HepG2 (cell line): ENCODE results near the gene TBCB. TPM values are rescaled to one million over a fixed set of nuclear protein-coding genes. Genes with fewer than 3 reads are reported as not detected.

ENCODE experiments used
- ADNP ChIP-seq: sonication (generic); formaldehyde crosslinking; IDR thresholded peaks from 2 replicates; pipeline ENCODE4 v1.4.0; 2020; ENCODE audit warnings: missing genetic modification reagents
- ELF4 ChIP-seq: sonication (generic); formaldehyde crosslinking; IDR thresholded peaks from 2 replicates; pipeline ENCODE4 v1.5.0; 2020; ENCODE audit warnings: missing genetic modification reagents, mild to moderate bottlenecking, moderate library complexity, borderline replicate concordance
- FOSL1 ChIP-seq: sonication (generic); formaldehyde crosslinking; IDR thresholded peaks from 2 replicates; pipeline ENCODE4 v1.9.0; 2021; ENCODE audit warnings: missing genetic modification reagents, borderline replicate concordance
- GABPA ChIP-seq, 2 experiments: IDR thresholded peaks; 2 replicates each; pipeline ENCODE4 v1.6.1; 2011 to 2016; ENCODE audit warnings: low read depth in 2 of 2, low read length in 1 of 2, missing biosample characterization in 1 of 2, missing genetic modification characterization in 1 of 2
- KDM5B ChIP-seq: sonication (generic); formaldehyde crosslinking; IDR thresholded peaks from 2 replicates; pipeline ENCODE4 v1.4.0; 2020; ENCODE audit warnings: missing genetic modification reagents, mild to moderate bottlenecking, borderline replicate concordance
- LCORL ChIP-seq, 2 experiments: fragments of 450-650 bp in 1 of 2; sonication (generic) in 1 of 2; formaldehyde crosslinking in 1 of 2; IDR thresholded peaks; 2 replicates each; pipeline versions ENCODE4 v1.5.0 to v1.6.1; 2017 to 2020; ENCODE audit warnings: antibody characterized with exemption in 1 of 2, missing genetic modification reagents in 1 of 2
- MIXL1 ChIP-seq: IDR thresholded peaks from 2 replicates; pipeline ENCODE4 v1.6.1; 2016
- TBX2 ChIP-seq: sonication (generic); formaldehyde crosslinking; IDR thresholded peaks from 2 replicates; pipeline ENCODE4 v1.5.0; 2020; ENCODE audit warnings: missing genetic modification reagents, mild to moderate bottlenecking, borderline replicate concordance
- U2AF1 ChIP-seq: fragments of 200-400 bp; formaldehyde crosslinking; optimal IDR thresholded peaks from 2 replicates; pipeline ENCODE3; 2017; ENCODE audit warnings: mild to moderate bottlenecking, low read depth, low read length
- WIZ ChIP-seq: sonication (generic); formaldehyde crosslinking; IDR thresholded peaks from 2 replicates; pipeline ENCODE4 v1.5.1; 2020; ENCODE audit warnings: mild to moderate bottlenecking, missing genetic modification reagents
- ZFX ChIP-seq: sonication (generic); formaldehyde crosslinking; IDR thresholded peaks from 2 replicates; pipeline ENCODE4 v1.4.0; 2020; ENCODE audit warnings: mild to moderate bottlenecking, low read depth, missing genetic modification reagents, moderate library complexity
- ZNF713 ChIP-seq: sonication (generic); formaldehyde crosslinking; IDR thresholded peaks from 2 replicates; pipeline ENCODE4 v1.4.0; 2020; ENCODE audit warnings: mild to moderate bottlenecking, missing genetic modification reagents
- polyA plus RNA-seq, 8 experiments: library from polyadenylated mRNA; depleted of rRNA in 3 of 8; stranded (reverse) in 7 of 8; unstranded in 1 of 8; fragments of >200 nt; fragmentation: Illumina TruSeq in 4 of 8; extraction: Trizol in 4 of 8; gene quantifications; 2 replicates each; pipeline versions ENCODE4 v1.2.1 to v1.2.3, GENCODE V29; 2011 to 2016; ENCODE audit warnings: low read depth in 4 of 8, missing spikeins in 1 of 8, mixed read lengths in 1 of 8; ENCODE audit not compliant: insufficient read depth in 1 of 8
- total RNA-seq, 5 experiments: library from RNA; depleted of rRNA; stranded (reverse); fragments of >200 nt; fragmentation: Illumina TruSeq; extraction: Trizol; gene quantifications; 2 replicates each; pipeline ENCODE4 v1.2.3, GENCODE V29; 2016; ENCODE audit warnings: low read depth in 1 of 5
- TF ChIP-seq, protein P1 (sequence below): IDR thresholded peaks from 2 replicates; pipeline ENCODE4 v1.6.1; 2016
- TF ChIP-seq, protein P2 (sequence below): sonication (generic); formaldehyde crosslinking; IDR thresholded peaks from 2 replicates; pipeline ENCODE4 v1.4.0; 2020; ENCODE audit warnings: missing genetic modification reagents
- TF ChIP-seq, protein P3 (sequence below): sonication (generic); formaldehyde crosslinking; IDR thresholded peaks from 2 replicates; pipeline ENCODE4 v1.8.0; 2022; ENCODE audit warnings: missing genetic modification reagents, mild to moderate bottlenecking, borderline replicate concordance
- TF ChIP-seq, protein P4 (sequence below): sonication (generic); formaldehyde crosslinking; IDR thresholded peaks from 2 replicates; pipeline ENCODE4 v1.5.0; 2020; ENCODE audit warnings: missing genetic modification reagents
- TF ChIP-seq, protein P5 (sequence below): sonication (generic); formaldehyde crosslinking; IDR thresholded peaks from 2 replicates; pipeline ENCODE4 v1.5.0; 2020; ENCODE audit warnings: mild to moderate bottlenecking, missing genetic modification reagents, borderline replicate concordance
- TF ChIP-seq, protein P6 (sequence below): sonication (generic); formaldehyde crosslinking; IDR thresholded peaks from 2 replicates; pipeline ENCODE4 v1.8.1; 2023; ENCODE audit warnings: mild to moderate bottlenecking, inconsistent platforms, moderate library complexity, missing genetic modification reagents, borderline replicate concordance

TBCB gene
- total and polyA plus RNA-seq, 2 of the 13 experiments (the other 11 are each of a cell fraction or from before 2014, with no cell fraction given), result 271 to 276 TPM

DNA sequence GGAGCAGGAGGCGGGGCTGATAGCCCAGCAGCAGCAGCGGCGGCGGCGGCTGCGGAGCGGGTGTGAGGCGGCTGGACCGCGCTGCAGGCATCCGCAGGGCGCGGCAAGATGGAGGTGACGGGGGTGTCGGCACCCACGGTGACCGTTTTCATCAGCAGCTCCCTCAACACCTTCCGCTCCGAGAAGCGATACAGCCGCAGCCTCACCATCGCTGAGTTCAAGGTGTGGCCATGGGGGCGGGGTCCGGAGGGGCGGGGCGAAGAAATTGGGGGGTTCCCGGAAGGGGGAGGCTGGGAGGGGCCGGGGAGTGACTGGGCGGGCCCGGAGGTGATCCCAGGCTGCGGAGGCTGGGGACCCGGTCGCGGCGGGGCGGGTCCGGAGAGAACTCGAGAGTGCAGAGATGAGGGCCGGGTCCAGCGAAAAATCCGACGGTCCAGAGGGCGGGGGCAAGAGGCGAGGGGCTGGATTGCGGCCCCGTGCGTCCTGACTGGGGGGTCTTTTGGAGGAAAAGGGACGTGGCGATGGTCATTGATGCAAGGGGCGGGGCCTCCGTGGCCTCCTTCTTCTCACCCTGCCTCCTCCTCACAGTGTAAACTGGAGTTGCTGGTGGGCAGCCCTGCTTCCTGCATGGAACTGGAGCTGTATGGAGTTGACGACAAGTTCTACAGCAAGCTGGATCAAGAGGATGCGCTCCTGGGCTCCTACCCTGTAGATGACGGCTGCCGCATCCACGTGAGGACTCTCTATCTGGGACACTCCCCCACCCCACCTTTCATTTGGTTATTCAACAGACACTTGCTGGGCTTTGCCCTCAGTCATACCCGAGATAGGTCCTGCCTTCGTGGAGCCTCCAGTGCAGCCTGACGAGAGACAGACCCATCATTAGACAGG is at the start of gene TBCB (continued):
- TF ChIP-seq ZFX (CRISPR knock-in tag), result no peak
- TF ChIP-seq LCORL (IDR thresholded peaks at IDR 0.05), result no peak
- no peak for TF ChIP-seq LCORL (CRISPR knock-in tag; IDR thresholded peaks at IDR 0.05)
- TF ChIP-seq MIXL1 (CRISPR knock-in tag), result no peak
- no peak for TF ChIP-seq U2AF1
- no peak for TF ChIP-seq FOSL1 (CRISPR knock-in tag)
- TF ChIP-seq, protein P1, sequence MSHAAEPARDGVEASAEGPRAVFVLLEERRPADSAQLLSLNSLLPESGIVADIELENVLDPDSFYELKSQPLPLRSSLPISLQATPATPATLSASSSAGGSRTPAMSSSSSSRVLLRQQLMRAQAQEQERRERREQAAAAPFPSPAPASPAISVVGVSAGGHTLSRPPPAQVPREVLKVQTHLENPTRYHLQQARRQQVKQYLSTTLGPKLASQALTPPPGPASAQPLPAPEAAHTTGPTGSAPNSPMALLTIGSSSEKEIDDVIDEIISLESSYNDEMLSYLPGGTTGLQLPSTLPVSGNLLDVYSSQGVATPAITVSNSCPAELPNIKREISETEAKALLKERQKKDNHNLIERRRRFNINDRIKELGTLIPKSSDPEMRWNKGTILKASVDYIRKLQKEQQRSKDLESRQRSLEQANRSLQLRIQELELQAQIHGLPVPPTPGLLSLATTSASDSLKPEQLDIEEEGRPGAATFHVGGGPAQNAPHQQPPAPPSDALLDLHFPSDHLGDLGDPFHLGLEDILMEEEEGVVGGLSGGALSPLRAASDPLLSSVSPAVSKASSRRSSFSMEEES (CRISPR knock-in tag), result no peak
- TF ChIP-seq KDM5B (CRISPR knock-in tag), result no peak
- TF ChIP-seq, protein P2, sequence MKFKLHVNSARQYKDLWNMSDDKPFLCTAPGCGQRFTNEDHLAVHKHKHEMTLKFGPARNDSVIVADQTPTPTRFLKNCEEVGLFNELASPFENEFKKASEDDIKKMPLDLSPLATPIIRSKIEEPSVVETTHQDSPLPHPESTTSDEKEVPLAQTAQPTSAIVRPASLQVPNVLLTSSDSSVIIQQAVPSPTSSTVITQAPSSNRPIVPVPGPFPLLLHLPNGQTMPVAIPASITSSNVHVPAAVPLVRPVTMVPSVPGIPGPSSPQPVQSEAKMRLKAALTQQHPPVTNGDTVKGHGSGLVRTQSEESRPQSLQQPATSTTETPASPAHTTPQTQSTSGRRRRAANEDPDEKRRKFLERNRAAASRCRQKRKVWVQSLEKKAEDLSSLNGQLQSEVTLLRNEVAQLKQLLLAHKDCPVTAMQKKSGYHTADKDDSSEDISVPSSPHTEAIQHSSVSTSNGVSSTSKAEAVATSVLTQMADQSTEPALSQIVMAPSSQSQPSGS (CRISPR knock-in tag), result no peak
- no peak for TF ChIP-seq ZNF713 (CRISPR knock-in tag)
- no peak for TF ChIP-seq GABPA (IDR thresholded peaks at IDR 0.05; ENCODE audit: low read depth, low read length)
- TF ChIP-seq GABPA (CRISPR knock-in tag; IDR thresholded peaks at IDR 0.05; ENCODE audit: low read depth), result peak; percentile 3; the same call in 1 of the 2 replicates
- 0 out of 2 replicates have a peak, but pooled peaks have one; percentile 18 for TF ChIP-seq WIZ (CRISPR knock-in tag)
- no peak for TF ChIP-seq ADNP (CRISPR knock-in tag)
- TF ChIP-seq, protein P3, sequence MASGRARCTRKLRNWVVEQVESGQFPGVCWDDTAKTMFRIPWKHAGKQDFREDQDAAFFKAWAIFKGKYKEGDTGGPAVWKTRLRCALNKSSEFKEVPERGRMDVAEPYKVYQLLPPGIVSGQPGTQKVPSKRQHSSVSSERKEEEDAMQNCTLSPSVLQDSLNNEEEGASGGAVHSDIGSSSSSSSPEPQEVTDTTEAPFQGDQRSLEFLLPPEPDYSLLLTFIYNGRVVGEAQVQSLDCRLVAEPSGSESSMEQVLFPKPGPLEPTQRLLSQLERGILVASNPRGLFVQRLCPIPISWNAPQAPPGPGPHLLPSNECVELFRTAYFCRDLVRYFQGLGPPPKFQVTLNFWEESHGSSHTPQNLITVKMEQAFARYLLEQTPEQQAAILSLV, result no peak
- TF ChIP-seq, protein P4, sequence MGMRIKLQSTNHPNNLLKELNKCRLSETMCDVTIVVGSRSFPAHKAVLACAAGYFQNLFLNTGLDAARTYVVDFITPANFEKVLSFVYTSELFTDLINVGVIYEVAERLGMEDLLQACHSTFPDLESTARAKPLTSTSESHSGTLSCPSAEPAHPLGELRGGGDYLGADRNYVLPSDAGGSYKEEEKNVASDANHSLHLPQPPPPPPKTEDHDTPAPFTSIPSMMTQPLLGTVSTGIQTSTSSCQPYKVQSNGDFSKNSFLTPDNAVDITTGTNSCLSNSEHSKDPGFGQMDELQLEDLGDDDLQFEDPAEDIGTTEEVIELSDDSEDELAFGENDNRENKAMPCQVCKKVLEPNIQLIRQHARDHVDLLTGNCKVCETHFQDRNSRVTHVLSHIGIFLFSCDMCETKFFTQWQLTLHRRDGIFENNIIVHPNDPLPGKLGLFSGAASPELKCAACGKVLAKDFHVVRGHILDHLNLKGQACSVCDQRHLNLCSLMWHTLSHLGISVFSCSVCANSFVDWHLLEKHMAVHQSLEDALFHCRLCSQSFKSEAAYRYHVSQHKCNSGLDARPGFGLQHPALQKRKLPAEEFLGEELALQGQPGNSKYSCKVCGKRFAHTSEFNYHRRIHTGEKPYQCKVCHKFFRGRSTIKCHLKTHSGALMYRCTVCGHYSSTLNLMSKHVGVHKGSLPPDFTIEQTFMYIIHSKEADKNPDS (CRISPR knock-in tag), result no peak
- no peak for TF ChIP-seq ELF4
- TF ChIP-seq TBX2 (CRISPR knock-in tag), result no peak; the same call in 1 of the 2 replicates
- TF ChIP-seq, protein P5, sequence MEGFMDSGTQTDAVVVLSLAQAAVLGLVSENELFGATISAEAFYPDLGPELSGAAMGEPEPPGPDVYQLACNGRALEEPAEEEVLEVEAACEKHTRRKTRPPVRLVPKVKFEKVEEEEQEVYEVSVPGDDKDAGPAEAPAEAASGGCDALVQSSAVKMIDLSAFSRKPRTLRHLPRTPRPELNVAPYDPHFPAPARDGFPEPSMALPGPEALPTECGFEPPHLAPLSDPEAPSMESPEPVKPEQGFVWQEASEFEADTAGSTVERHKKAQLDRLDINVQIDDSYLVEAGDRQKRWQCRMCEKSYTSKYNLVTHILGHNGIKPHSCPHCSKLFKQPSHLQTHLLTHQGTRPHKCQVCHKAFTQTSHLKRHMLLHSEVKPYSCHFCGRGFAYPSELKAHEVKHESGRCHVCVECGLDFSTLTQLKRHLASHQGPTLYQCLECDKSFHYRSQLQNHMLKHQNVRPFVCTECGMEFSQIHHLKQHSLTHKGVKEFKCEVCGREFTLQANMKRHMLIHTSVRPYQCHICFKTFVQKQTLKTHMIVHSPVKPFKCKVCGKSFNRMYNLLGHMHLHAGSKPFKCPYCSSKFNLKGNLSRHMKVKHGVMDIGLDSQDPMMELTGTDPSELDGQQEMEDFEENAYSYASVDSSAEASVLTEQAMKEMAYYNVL, result no peak
- TF ChIP-seq, protein P6, sequence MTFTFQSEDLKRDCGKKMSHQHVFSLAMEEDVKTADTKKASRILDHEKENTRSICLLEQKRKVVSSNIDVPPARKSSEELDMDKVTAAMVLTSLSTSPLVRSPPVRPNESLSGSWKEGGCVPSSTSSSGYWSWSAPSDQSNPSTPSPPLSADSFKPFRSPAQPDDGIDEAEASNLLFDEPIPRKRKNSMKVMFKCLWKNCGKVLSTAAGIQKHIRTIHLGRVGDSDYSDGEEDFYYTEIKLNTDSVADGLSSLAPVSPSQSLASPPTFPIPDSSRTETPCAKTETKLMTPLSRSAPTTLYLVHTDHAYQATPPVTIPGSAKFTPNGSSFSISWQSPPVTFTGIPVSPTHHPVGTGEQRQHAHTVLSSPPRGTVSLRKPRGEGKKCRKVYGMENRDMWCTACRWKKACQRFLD (CRISPR knock-in tag), result no peak
